ENCODE results near the gene RCN1.
"Not testable (repeated sequence)": the region's sequence is repeated elsewhere in the genome, so short reads cannot be mapped to it uniquely, and the experiment has no call there.

The RCN1 gene

DNA sequence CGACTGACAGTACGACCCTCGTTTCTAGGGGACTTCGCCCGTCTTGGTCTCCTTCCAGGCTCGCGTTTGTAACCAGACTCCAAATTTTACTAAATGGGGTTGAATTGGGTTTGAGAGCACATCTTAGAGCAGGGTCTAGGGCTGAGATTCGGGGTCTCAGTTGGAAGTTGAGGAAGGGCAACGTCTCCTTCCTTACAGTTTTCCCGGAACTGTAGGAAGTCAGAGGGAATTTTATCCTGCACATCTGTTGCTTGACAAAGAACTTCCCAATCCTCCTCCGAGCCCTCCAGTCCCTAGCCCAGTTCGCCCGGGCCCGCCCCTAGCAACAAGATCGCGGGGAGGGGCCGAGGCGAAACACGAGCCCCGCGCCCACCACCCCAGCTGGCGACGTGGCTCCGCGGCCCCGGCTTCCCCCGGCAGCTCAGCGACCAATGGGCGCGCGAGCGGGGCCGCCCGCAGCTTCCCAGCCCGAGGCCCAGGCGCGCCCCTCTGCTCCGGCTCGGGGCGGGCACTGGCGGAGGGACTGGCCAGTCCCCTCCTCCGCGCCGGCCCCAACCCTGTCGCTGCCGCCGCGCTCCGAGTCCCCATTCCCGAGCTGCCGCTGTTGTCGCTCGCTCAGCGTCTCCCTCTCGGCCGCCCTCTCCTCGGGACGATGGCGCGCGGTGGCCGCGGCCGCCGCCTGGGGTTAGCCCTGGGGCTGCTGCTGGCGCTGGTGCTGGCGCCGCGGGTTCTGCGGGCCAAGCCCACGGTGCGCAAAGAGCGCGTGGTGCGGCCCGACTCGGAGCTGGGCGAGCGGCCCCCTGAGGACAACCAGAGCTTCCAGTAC, at the start of gene RCN1:
Gene RCN1 (plus strand): TSS at position 530 of the 826 bp plus-strand sequence. CDS start 123 bp downstream, at position 653.
- DNase-seq (ENCODE audit: low spot score), result peak; percentile 74

DNA sequence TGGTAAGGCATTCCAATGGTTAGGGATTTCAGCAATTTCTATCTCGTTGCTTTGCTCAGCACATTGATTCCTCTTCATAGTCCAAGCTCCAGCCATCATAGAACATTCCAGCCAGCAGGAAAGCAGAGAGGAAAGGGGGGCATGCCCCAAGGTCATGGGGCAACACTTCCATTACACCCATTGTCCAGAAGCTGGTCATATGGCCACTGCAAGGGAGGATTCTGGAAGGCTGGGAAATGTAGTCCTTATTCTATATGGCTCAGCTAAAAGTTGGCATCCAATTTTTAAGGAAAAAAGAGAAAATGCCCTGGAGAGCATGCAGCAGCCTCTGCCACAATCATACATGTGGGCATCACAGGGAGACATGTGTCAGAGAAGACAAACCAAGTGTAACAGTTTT, 47.1 kb upstream of the RCN1 start:
- DNase-seq (ENCODE audit: low spot score), result no peak

DNA sequence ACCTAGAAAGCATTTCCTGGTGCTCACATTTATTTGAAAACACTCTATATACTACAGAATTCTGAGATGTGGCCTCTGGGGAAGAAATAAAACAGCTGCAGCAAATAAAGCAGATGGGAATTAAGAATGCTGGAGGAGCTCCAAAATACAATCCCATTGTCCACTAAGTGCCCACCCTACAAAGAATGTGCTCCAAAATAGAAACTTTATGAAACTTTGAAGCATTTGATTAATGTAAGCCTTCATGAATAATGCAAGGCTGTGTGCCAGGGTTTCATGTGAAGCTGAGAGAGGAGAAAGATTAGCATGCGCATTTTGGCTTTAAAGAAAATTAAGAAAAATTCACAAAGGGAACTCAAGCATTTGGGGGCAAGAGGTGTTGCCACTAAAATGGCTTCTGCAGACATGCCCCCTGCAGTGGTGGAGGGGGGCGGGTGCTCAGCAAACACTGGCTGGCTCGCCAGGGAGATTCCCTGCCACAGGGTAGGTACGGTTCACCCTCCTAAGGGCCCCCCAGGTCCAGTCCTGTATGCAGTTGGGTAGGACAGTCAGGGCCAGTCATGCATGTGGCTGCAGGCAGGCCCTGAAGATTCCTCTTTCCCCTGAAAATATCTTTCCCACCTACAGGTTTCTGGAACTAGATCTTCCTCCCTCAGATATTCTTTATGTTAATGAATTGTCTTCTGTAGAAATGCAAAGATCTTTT, 46.6 kb upstream of the RCN1 start:
- no peak for DNase-seq (ENCODE audit: low spot score)

DNA sequence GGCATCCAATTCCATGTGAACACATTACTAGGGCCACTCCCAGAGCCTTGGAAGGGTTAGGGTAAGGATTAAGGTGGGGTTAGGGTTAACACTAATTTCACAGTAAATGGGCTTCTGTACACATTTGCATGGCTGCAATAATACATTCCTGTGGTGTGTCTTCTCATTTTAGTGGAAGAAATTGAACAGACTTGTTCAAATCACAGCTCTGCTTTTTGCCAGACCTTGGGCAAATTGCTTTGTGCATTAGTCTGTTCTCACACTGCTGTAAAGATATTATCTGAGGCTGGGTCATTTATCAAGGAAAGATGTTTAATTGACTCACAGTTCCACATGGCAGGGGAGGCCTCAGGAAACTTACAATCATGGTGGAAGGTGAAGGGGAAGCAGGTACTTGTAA, 45.4 kb upstream of the RCN1 start:
- no peak for DNase-seq (ENCODE audit: low spot score)

DNA sequence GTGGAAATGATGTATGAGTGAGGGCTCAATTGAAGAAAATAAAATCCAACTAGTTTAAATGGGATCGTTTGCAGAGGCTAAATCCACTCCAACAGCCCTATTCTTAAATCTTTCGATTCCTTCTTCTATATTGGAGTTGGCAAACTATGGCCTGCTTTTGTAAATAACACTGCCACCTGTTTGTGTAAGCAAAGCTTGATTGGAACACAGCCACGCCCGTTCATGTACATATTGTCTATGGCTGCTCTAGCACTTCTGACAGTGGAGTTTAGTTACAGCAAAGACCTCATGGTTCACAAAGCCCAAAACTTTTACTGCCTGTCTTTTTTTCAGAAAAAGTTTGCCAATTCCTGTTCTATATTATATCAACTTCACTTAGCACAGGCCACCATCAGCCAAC, 40.6 kb upstream of the RCN1 start:
- no peak for DNase-seq (ENCODE audit: low spot score)

DNA sequence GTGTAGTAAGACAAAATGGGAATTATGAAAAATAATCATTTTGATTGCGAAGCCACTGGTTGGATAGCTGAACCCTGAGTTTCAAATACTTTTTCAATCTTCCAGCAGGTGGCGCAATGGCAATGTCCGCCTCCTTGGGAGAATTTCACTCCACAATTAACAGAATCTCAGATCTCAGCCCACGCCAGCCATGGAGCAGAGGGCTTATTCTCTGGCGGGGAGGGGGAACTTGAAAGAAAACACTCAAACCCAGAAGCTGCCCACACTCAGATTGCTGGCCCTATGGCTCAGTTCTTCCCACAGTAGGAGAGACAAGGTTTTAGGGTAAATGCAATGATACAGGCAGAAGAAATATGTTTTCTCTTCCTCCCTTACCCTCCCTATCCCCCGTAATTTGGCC, 38.7 kb upstream of the RCN1 start:
- peak; percentile 34 for DNase-seq (ENCODE audit: low spot score)

DNA sequence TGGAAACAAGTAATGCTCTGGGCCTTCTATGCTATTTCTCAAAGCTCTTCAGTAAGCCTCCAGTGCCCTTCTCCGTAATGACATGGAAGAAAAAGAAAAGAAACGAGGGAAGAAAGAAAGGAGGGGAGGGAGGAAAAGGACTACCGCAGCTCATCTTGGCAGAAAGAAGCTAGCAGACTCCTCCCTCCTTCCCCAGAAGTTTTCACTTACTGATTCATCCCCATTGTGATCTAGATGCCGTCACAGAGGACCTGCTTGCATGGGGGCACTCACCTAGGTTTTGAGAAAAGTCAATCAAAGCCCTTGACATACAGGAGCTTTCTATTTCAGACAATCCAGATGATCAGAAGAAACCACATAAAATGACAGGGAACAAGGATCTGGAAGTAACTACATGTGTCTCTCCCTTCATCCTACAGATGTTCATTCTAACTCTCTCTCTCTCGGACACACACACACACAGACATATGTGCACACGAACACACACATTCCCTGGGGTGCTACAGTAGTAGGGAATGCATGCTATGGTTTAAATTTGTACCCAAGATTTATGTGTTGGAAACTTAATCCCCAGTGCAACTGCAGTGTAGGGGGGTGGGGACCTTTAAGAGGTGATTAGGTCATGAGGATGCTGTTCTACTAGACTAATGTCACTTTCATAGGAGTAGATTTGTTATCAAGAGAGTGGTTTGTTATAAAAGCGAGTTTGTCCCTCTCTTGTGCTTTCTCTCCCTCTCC, 37.6 kb upstream of the RCN1 start:
- no peak for DNase-seq (ENCODE audit: low spot score)

DNA sequence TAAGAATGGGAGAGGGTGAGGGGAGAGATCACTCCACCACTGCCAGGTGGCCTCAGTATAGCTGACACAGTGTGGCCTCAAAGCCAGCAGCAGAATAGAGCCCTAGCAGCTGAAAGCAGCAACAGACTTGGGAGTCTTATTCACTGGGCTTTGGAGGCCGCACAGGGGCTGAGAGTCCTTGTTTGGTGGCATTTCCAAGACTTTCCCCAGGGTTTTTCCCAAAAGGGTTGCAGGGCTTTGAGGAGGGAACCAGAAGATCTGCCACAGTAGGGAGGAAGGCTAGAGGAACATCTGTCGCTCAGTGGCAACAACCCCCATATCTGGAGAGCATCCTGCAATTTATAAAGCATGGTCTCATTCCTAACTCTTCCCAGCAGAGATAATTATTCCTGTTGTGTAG, 35.0 kb upstream of the RCN1 start:
- no peak for DNase-seq (ENCODE audit: low spot score)

DNA sequence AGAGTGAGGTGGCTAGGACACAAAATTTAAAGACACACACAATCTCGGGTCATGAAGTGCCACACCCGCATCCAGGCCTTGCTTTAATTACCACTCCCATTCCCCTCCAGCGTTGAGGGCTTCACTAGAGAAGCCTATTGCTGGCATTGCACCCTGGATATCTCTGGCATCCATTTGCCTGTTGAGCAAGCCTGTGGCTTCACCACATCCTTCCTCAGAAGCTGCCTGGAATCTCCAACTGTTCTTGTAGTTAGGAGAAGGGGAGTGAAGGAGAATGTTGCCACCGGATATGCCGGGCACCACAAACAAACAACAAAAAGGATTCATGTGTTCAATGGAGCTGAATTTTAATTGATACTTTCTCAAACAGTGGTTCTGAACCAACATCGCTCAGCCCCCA, 34.4 kb upstream of the RCN1 start:
- peak; percentile 79 for DNase-seq (ENCODE audit: low spot score)

DNA sequence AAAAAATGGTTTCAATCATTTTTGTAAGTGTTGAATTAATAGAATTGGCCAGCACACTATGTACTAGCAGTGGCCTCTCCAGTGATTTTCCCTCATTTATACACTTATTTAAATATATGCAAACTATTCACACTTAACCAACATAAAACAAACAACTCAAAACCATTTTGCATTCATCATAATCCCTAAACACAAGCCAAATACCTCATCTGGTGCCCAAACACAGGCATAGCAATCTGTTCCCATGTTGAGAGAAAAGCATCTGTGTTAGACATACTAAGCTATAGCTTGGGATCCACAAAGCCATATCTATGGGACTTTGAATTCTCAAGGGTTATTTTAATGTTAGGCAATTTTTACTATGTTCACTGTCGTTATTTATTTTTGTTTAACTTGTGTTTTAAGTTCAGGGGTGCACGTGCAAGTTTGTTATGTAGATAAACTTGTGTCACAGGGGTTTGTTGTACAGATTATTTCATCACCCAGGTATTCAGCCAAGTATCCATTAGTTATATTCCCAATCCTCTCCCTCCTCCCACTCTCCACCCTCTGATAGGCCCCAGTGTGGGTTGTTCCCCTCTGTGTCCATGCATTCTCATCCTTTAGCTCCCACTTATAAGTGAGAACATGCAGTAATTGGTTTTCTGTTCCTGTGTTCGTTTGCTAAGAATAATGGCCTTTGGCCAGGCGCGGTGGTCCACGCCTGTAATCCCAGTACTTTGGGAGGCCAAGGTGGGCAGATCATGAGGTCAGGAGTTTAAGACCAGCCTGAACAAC, 31.0 kb upstream of the RCN1 start:
- DNase-seq (ENCODE audit: low spot score), result no peak

DNA sequence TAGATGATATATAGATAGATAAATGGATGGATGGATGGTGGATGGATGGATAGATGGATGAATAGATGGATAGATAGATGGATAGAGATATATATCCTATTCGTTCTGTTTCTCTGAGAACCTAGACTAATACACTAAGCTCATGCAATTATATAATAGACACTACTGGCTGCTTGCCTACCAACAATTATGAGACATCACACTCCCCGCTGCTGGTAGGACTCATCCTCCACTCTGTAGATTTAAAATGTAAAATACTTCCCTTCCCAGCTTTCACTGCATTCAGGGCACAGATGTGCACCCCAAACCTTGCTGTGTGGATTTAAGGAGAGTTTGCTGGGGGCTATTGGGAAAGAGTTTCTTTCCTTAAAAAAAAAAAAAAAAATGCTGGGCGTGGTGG, 28.3 kb upstream of the RCN1 start:
- DNase-seq (ENCODE audit: low spot score), result no peak

DNA sequence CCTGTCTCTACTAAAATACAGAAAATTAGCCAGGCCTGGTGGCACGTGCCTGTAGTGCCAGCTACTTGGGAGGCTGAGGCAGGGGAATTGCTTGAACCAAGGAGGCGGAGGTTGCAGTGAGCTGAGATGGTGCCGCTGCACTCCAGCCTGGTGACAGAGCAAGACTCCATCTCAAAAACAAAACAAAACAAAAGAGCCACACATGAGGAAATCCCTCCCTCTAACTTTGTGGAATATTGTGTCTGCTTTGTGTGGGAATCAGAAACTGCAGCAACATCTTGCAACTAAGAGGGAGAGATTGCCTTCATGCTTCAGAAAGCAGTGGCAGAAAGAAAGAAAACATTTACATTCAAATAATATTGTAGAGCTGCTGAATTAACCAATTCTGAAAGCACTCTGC, 27.8 kb upstream of the RCN1 start:
- not testable (repeated sequence) for DNase-seq (ENCODE audit: low spot score)

DNA sequence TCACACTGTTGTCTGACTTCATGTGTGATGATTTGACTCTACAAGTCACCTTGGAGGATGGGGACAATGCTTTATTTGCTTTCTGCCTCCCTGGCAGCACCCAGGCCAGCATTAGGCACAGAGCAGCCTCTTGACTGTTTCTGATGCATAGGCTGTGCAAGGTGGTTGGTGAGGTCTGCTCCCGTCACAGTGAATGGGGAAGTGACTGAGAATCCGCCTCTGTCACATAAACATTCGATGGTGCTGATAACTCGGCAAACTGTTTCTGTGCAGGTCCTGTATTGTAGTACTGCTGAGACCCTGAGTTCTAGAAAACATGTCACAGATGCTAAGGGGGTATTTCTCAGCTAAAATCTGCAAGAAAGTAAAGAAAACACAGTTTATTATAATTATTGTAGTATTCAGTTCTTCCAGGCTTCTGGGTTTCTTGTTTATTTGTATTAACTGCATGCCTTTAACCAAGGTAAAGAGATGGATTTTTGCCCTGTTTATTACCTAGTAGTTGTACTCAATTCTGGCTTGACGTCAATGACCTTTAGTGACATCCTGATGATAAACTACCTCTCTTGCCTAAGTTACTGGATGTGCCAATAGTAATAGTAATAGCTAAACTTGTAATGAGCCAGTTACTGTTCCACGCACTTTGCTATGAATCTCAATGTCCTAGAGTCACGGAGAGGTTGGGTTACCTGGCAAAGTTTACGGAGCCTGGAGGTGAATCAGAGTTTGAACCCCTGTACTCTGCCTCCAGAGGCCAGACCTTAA, 24.8 kb upstream of the RCN1 start:
- DNase-seq (ENCODE audit: low spot score), result no peak

DNA sequence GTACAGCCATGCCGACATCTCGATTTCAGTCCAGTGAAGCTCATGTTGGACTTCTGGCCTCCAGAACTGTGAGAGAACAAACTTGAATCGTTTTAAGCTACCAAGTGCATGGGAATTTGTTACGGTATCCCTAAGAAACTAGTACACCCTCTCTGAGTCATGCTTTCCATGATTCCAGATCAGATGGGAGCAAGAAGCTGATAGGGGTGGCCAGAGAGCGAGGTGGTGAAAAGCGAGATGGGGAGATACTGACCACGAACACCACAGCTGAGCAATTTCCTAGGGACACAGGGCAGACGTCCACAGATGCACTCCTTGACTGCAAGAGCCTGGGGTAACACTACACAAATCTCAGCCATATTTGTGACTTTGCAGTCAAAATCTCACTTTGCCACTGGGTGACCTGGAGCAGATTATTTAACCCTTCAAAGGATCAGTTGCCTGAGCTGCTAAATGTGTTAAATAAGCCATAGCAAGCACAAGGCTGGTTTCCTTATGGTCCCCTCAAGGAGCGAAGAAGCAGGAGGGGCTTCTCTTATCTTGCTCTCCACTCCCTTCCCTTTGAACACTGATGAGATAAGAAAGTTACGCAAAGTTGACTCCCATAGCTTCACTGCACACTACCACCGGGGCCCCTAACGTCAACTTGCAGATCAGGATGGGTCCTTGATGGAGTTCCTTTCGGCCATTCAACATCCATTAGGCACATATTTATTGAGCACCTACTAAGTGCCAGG, 22.6 kb upstream of the RCN1 start:
- DNase-seq (ENCODE audit: low spot score), result peak; percentile 16

DNA sequence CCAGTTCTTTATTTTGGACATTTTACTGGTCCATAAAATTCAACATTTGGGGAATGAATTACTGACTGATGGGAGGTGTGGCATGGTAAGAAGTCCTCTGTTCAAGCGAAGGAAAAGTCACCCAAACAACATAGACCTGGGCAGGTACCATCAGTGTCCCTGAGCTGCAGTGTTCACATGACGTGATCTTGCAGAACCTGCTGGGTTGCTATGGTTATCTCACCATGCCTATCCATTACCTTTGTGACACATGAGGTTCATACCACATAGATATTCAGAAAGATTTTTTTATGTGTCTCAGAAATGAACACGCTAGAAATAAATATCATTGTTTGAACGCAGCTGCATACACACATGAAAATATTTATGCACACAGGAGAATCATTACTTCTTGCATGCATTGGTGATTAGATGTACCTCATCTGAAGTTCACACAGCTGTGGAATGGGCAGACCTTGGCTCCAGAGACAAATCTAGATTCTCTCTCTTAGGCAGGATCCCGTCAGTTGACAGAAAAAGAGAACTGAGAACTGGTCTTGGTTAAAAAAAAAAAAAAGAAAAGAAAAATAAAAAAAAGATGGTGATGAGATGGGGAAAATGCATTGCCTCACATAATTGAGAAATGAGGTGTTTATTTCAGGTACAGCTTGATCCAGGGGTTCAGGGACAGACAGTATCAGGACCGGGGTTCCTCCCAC, 21.4 kb upstream of the RCN1 start:
- DNase-seq (ENCODE audit: low spot score), result no peak

DNA sequence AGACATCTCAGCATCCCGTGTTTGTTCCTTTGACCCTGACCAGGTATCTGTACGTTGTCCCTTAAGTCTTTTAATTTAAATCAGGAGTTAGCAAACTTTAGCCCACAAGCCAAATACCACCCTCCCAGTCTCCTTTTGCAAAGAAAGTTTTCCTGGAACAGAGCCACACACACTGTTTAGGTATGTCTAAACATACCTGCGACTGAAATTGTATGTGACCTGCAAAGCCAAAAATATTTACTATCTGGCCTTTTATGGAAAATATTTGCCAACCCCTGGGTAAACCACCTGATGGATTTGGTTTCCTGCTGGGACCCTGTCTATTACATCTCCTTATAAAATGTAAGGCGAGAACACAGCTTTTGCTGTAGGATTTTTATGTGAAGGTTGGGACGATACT, 20.2 kb upstream of the RCN1 start:
- DNase-seq (ENCODE audit: low spot score), result no peak

DNA sequence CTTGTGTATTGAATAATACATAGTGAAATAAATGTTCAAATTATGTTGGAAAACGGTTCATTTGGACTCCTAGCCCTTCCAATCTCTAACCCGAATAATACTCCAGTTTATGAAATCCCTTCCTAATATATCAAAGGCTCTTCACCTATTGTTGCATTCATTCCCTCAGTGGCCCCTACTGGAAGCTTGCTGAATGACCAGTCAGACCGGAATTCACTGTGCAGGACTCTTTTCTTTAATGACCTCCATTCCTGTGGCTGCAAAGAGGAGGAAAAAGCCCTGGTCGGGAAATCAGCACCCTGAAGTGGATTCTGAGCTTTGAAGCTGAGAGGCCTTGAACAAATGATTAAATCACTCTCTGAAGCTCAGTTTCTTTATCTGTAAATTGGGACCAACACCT, 19.1 kb upstream of the RCN1 start:
- DNase-seq (ENCODE audit: low spot score), result peak; percentile 79

DNA sequence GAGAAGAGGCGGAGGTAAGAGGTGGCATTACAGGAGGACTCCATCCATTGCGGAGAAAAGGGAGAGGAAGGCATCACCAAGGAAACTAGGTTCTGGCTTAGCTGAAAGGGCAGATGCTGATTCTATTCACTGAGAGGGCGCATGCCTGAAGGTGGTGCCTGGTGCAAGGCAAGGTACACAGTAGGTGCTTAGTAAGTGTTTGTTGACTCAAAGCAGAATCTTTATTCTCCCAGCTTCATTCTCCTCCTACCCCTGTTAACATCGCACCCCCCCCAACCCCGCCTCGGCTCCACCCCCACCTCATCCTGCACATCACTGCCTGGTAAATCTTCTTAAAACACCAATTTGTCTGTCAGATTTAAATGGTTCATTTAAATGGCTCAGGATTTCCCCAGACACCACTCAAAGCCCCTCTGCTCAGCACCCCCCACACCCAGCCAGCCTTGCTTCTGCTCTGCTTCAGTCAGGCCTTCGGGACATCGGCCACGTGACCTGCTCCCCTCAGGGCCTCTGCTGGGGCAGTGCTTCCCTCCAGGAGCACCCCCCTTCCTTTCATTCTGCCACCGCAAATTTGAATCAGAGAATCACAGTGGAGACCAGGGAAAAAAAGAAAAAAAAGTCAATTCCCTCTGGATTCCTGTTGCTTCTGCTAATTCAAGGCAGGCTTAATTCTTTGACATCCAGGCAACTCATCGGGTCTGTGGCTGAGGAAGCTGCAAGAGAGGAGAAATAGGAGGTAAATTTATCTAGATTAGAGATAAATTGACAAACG, 17.8 kb upstream of the RCN1 start:
- no peak for DNase-seq (ENCODE audit: low spot score)

DNA sequence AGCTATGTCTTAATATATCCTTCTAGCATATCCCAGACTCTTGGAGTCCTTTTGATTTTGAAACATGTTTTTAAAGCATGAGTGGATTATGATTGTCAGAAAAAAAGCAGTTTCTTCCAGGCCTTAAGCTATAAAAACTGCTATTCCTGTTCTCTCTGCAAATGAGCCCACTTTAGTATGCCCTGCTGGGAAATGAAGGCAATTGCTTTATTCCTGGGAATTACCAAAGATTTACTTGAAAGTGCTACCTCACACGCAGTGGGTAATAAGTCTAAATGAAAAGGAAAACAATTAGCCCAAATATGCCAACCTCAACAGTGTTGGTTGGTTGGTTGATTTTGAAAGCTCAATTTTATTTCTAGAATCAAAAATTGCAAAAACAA, 17.2 kb upstream of the RCN1 start:
- DNase-seq (ENCODE audit: low spot score), result no peak
